Ascending aorta (tissue), 2 donors: ENCODE measurements around the gene CFAP119. TPM values are rescaled to one million over a fixed set of nuclear protein-coding genes. Genes with fewer than 3 reads are reported as not detected.

ENCODE experiments used
- DNase-seq, 2 donors: peaks; one replicate each; pipeline ENCODE4 v3.0.0-alpha.2; 2019; ENCODE audit warnings: low spot score in 2 of 2
- H3K27ac ChIP-seq, 2 donors: fragments of 200-600 bp; sonication (generic); one replicate each; pipeline ENCODE4 v1.5.1; 2016 to 2017; ENCODE audit warnings: mild to moderate bottlenecking in 1 of 2
- H3K27me3 ChIP-seq: fragments of 200-600 bp; sonication (generic); one replicate; pipeline ENCODE4 v1.5.1; 2017
- H3K36me3 ChIP-seq, 2 donors: fragments of 200-600 bp; sonication (generic); one replicate each; pipeline ENCODE4 v1.5.1; 2016
- H3K4me1 ChIP-seq, 2 donors: fragments of 200-600 bp; sonication (generic); one replicate each; pipeline ENCODE4 v1.5.1; 2016 to 2017; ENCODE audit warnings: mild to moderate bottlenecking in 1 of 2
- H3K4me3 ChIP-seq, 2 donors: fragments of 200-600 bp; sonication (generic); one replicate each; pipeline ENCODE4 v1.5.1; 2016 to 2017; ENCODE audit warnings: mild to moderate bottlenecking in 1 of 2
- H3K9me3 ChIP-seq, 2 donors: fragments of 200-600 bp; sonication (generic); one replicate each; pipeline ENCODE4 v1.5.1; 2016
- intact Hi-C: fragments of 100-400 bp; cut with DNase I; formaldehyde crosslinking; loops from one replicate; pipeline ENCODE4 v1.15.1; 2023
- total RNA-seq: library from RNA; depleted of rRNA; stranded (reverse); fragments of >200 nt; gene quantifications from one replicate; pipeline ENCODE4 v1.1.0, GENCODE V29; 2016
- TF ChIP-seq, protein P1 (sequence below), 3 experiments: fragments of 200-600 bp in 2 of 3; fragments of 450-650 bp in 1 of 3; sonication (generic) in 2 of 3; IDR thresholded peaks; one replicate each; pipeline ENCODE4 v1.5.1; 2016 to 2019; ENCODE audit warnings: antibody characterized with exemption in 3 of 3, mild to moderate bottlenecking in 1 of 3, moderate library complexity in 1 of 3

CFAP119 gene
- total RNA-seq, 1 donor from 2014 or later = not detected

DNA sequence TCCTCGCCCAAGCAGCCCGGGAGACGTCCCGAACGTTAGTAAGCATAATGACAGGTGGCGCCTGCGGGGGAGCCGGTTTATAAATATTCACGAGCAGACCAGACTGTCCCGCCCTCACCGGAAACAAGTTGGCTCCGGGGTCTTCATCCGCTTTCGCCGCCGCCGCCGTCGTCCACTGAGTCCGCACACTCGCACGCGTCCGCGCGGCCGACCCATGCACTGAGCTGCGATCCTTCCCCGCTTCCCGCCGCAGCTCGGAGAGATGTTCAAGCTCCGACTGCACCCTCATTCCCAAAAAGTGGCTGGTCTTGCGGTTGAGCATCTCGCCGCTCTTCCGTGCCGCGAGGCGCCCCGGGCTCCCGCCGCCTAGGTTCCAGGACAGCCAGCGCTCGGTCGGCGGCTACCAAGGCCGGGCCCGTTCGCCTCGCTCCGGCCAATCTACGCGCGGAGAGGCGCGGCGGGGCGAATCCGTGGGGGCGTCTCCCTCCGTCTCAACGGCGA lies 385 bp downstream of the CFAP119 start:
- DNase-seq = no peak
- Histone ChIP-seq H3K4me1 (peaks cover 16 to 20% of the 10 kb centered on the region in 2 donors), H3K27ac (peak overlapping the region; percentile 37 to 96), H3K4me3 (peak overlapping the region; percentile 85 to 88), H3K36me3 (peaks cover 33 to 37% of the 10 kb centered on the region in 2 donors), H3K9me3 (no peaks in the 10 kb centered on the region), H3K27me3 (no peaks in the 10 kb centered on the region)
- intact Hi-C loops = no loop called here
- TF ChIP-seq, protein P1, sequence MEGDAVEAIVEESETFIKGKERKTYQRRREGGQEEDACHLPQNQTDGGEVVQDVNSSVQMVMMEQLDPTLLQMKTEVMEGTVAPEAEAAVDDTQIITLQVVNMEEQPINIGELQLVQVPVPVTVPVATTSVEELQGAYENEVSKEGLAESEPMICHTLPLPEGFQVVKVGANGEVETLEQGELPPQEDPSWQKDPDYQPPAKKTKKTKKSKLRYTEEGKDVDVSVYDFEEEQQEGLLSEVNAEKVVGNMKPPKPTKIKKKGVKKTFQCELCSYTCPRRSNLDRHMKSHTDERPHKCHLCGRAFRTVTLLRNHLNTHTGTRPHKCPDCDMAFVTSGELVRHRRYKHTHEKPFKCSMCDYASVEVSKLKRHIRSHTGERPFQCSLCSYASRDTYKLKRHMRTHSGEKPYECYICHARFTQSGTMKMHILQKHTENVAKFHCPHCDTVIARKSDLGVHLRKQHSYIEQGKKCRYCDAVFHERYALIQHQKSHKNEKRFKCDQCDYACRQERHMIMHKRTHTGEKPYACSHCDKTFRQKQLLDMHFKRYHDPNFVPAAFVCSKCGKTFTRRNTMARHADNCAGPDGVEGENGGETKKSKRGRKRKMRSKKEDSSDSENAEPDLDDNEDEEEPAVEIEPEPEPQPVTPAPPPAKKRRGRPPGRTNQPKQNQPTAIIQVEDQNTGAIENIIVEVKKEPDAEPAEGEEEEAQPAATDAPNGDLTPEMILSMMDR (IDR thresholded peaks at IDR 0.05) = no peak

DNA sequence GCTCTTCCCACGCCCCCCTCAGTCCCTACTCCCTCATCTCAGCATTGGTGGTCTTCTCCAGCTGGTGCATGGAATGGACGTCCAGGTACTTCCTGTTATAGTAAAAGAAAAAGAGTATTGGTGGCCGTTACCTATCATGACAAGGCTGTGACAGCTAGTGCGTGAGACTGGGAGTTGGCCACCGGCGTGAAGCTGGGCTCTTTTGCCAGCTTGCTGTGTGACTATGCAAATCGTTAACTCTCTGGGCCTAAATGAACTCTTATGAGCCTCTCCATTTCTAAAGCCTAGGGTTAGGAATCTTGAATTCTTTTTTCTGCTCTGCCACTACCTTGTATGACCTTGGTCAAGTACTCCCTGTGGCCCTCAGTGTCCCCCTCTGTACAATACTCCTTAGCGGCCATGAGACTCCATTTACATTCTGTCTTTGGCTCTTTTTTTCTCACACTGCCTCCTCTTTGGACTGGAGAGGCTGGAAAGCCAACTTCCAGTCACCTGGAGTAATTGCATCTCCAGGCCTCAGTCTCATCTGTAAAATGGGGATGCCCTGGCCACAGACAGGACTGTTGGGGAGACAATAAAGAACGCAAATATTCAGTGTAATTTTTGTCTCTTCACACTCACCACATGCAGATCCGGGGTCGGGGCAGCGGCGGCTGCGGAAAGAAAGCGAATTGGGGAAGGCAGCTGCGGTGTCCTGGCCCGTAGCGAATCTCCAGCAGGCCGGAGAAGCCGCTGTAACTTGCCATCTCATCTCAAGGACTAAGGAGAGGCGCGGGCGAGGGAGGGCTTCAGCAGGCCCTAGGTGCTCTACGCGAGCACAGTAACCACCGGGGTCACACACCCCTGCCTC lies 1.1 kb downstream of the CFAP119 start:
- TF ChIP-seq, protein P1 (IDR thresholded peaks at IDR 0.05) = no peak
- Histone ChIP-seq H3K36me3 (peaks cover 27 to 37% of the 10 kb centered on the region in 2 donors), H3K9me3 (no peaks in the 10 kb centered on the region), H3K27ac (peak overlapping the region; percentile 37 to 96), H3K4me1 (peaks cover 16 to 20% of the 10 kb centered on the region in 2 donors), H3K4me3 (peak overlapping the region; percentile 85 to 88), H3K27me3 (no peaks in the 10 kb centered on the region)
- DNase-seq = no peak
- intact Hi-C loops = no loop called here

DNA sequence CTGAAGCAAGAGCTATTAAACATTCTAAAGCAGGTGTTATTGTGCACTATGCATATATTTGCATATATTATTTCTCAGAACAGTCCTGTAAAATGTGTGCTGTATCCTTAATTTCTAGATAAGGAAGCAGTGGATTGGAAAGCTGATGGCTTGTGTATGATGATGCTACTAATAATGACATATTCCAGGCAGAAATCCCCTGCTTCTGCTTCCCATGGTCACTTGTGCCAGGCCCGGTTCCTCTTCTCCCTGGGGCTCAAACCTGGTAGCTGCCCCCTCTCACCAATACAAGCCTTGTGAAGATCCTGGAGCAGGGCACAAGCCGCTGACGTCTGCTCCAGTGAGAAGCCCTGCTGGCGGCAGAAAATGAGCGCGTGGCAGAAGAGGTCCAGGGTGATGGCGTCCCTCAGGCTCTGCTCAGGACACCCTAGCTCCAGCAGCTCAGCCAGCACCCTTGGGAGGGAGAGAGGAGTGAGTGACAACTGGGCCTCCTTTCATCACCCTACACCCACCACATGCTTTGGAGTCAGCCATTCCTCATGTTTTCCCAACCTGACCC lies 1.8 kb downstream of the CFAP119 start:
- Histone ChIP-seq H3K4me1 (peaks cover 16 to 20% of the 10 kb centered on the region in 2 donors), H3K27me3 (no peaks in the 10 kb centered on the region), H3K36me3 (peaks cover 20 to 32% of the 10 kb centered on the region in 2 donors), H3K4me3 (no peak overlapping the region), H3K9me3 (no peaks in the 10 kb centered on the region), H3K27ac (no peak overlapping the region)
- no peak for DNase-seq
- intact Hi-C loops = no loop called here
- TF ChIP-seq, protein P1 (IDR thresholded peaks at IDR 0.05) = no peak

DNA sequence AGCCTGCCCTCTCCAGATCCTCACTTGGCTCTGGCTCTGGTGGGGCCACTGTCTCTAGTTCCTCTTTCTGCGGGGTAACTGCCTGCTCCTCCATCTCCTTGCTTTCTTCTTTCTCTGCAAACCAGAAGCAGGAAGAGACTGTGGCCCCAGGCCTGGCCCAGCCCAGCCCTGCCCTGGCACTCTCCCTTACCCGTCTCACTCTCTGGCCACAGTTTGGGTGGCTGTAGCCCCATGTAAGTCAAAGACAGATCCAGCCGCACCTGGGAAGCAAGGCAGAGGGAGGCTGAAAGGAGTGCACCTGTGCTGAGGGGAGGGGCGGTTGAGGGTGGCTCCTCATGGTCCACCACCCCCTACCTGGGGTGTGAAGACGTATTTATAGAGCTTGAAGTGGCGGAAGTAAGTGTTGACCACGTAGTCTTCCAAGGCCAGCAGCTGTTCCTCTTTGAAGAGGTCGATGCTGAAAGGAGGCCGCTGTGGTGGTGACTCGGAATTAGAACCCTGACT lies 2.8 kb downstream of the CFAP119 start:
- Histone ChIP-seq H3K27ac (no peak overlapping the region), H3K4me1 (peaks cover 16 to 18% of the 10 kb centered on the region in 2 donors), H3K27me3 (no peaks in the 10 kb centered on the region), H3K9me3 (no peaks in the 10 kb centered on the region), H3K36me3 (peaks cover 10 to 31% of the 10 kb centered on the region in 2 donors), H3K4me3 (no peak overlapping the region)
- TF ChIP-seq, protein P1 (IDR thresholded peaks at IDR 0.05) = no peak
- DNase-seq = no peak
- intact Hi-C loops = no loop called here

DNA sequence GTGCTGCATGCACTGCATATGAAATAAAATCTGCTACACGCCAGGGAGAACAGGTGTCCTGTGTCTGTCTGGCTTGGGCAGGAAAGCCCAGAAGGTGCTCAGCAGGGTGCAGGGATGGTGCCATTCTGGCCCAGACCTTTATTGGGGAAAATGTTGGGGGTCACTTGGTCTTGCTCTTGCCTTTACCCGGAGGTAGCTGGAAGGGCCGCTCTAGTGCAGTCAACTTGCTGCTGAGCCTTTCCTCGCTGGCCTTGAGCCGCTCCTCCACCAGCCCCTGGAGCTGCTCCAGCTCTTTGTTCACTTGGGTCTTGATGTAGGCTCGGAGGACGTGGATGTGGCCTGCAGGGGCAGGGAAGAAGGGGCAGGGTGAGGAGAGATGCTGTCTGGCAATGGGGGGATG lies 4.5 kb downstream of the CFAP119 start:
- TF ChIP-seq, protein P1 (IDR thresholded peaks at IDR 0.05) = no peak
- H3K27ac ChIP-seq = no peak overlapping the region
- H3K9me3 ChIP-seq = no peaks in the 10 kb centered on the region
- H3K4me1 ChIP-seq = peaks cover 6% of the 10 kb centered on the region in 2 donors
- no peaks in the 10 kb centered on the region for H3K27me3 ChIP-seq
- intact Hi-C loops = no loop called here
- H3K4me3 ChIP-seq = no peak overlapping the region
- no peak for DNase-seq
- H3K36me3 ChIP-seq = peaks cover 6 to 42% of the 10 kb centered on the region in 2 donors
